Upper lobe of left lung (tissue), 6 donors: ENCODE measurements around the gene GAL. TPM values are rescaled to one million over a fixed set of nuclear protein-coding genes. Genes with fewer than 3 reads are reported as not detected.

Experiments
- ATAC-seq, 2 donors: fragments of 200-7000 bp; cut with Tn5 transposase; one replicate each; pipeline ENCODE4 v1.9.1; 2022; ENCODE audit warnings: mild to moderate bottlenecking in 2 of 2, moderate library complexity in 2 of 2; ENCODE audit not compliant: low FRiP score in 2 of 2
- DNase-seq, 2 donors: peaks; one replicate each; pipeline ENCODE4 v3.0.0-alpha.2; 2019 to 2020
- H3K27ac ChIP-seq, 4 donors: fragments of 200-600 bp; sonication (generic); one replicate each; pipeline ENCODE4 v1.5.1; 2016 to 2019
- H3K27me3 ChIP-seq, 4 donors: fragments of 200-600 bp; sonication (generic); one replicate each; pipeline ENCODE4 v1.5.1; 2017 to 2019
- H3K36me3 ChIP-seq, 4 donors: fragments of 200-600 bp; sonication (generic); one replicate each; pipeline ENCODE4 v1.5.1; 2016 to 2019
- H3K4me1 ChIP-seq, 4 donors: fragments of 200-600 bp; sonication (generic); one replicate each; pipeline ENCODE4 v1.5.1; 2018 to 2019
- H3K4me3 ChIP-seq, 4 donors: fragments of 200-600 bp; sonication (generic); one replicate each; pipeline ENCODE4 v1.5.1; 2017 to 2019; ENCODE audit warnings: mild to moderate bottlenecking in 2 of 4, moderate library complexity in 1 of 4
- H3K9me3 ChIP-seq, 4 donors: fragments of 200-600 bp; sonication (generic); one replicate each; pipeline ENCODE4 v1.5.1; 2018 to 2019
- CTCF ChIP-seq, 6 experiments: fragments of 450-650 bp in 4 of 6; fragments of 200-600 bp in 2 of 6; sonication (generic) in 2 of 6; IDR thresholded peaks; one replicate each; pipeline ENCODE4 v1.5.1; 2016 to 2019; ENCODE audit warnings: antibody characterized with exemption in 6 of 6
- EP300 ChIP-seq, 4 donors: sonication (generic); formaldehyde crosslinking; IDR thresholded peaks; one replicate each; pipeline ENCODE4 v1.5.1; 2017; ENCODE audit warnings: antibody characterized with exemption in 4 of 4, control low read depth in 2 of 4
- POLR2A ChIP-seq, 4 donors: fragments of 450-650 bp; IDR thresholded peaks; one replicate each; pipeline ENCODE4 v1.5.1; 2016 to 2017; ENCODE audit warnings: antibody characterized with exemption in 4 of 4, mild to moderate bottlenecking in 2 of 4
- POLR2AphosphoS5 ChIP-seq, 2 donors: sonication (generic); formaldehyde crosslinking; IDR thresholded peaks; one replicate each; pipeline ENCODE4 v1.5.1; 2017; ENCODE audit warnings: antibody characterized with exemption in 2 of 2
- WGBS, 2 donors: methylation state at CpG; one replicate each; pipeline ENCODE4 v1.1.5; 2017 to 2018; 5-methylcytosine and 5-hydroxymethylcytosine counted together
- total RNA-seq, 6 donors: library from RNA; depleted of rRNA in 4 of 6; stranded (reverse); fragments of >200 nt in 4 of 6; gene quantifications; one replicate each; pipeline versions ENCODE4 v1.1.0 to v1.2.1, GENCODE V29; 2016 to 2021
- donor health status: DM: no; HTN: no; CAD: no; lungs with moderate emphysema.
- donor health status: DM: no; HTN: yes; CAD: no; lungs with severe emphysema.

GAL gene
- total RNA-seq, 6 donors from 2014 or later, result 0.54 TPM; not detected in 4

GRCh38 chr11:68692871-68693483 is 8.6 kb downstream of the GAL start:
- no peaks in the 10 kb centered on the region for H3K4me1 ChIP-seq
- no peak overlapping the region for H3K4me3 ChIP-seq
- DNase-seq (no peak), ATAC-seq (peak in 1 of 2 donors; percentile 38)
- no peaks in the 10 kb centered on the region for H3K27me3 ChIP-seq
- TF ChIP-seq POLR2A (IDR thresholded peaks at IDR 0.05) (no peak), CTCF (IDR thresholded peaks at IDR 0.05) (no peak), POLR2AphosphoS5 (IDR thresholded peaks at IDR 0.05) (no peak), EP300 (IDR thresholded peaks at IDR 0.05) (no peak)
- no peaks in the 10 kb centered on the region for H3K36me3 ChIP-seq
- 81 to 86% methylated on average over 13 to 15 of the region's 15 CpGs for WGBS, 2 donors
- H3K9me3 ChIP-seq, result peaks cover 0 to 2% (median 0%) of the 10 kb centered on the region in 4 donors
- H3K27ac ChIP-seq, result no peak overlapping the region

GRCh38 chr11:68693484-68693882 is 9.1 kb downstream of the GAL start:
- DNase-seq, result no peak
- H3K27me3 ChIP-seq, result no peaks in the 10 kb centered on the region
- no peak for TF ChIP-seq EP300 (IDR thresholded peaks at IDR 0.05)
- TF ChIP-seq POLR2A (IDR thresholded peaks at IDR 0.05), result no peak
- no peak for TF ChIP-seq CTCF (IDR thresholded peaks at IDR 0.05)
- no peak for TF ChIP-seq POLR2AphosphoS5 (IDR thresholded peaks at IDR 0.05)
- H3K27ac ChIP-seq, result no peak overlapping the region
- H3K4me3 ChIP-seq, result no peak overlapping the region
- no peaks in the 10 kb centered on the region for H3K4me1 ChIP-seq
- H3K36me3 ChIP-seq, result no peaks in the 10 kb centered on the region
- no peak for ATAC-seq
- peaks cover 0 to 2% (median 0%) of the 10 kb centered on the region in 4 donors for H3K9me3 ChIP-seq
- 87 to 91% methylated on average over 5 to 10 of the region's 10 CpGs for WGBS, 2 donors

- Histone ChIP-seq H3K4me1 (no peaks in the 10 kb centered on the region), H3K4me3 (no peak overlapping the region)
- no peak for DNase-seq
These were observed 10.3 kb downstream of the GAL start for GRCh38 chr11:68694431-68695297.

GRCh38 chr11:68695531-68695930 is 11.2 kb downstream of the GAL start:
- WGBS, 2 donors, result 52 to 69% methylated on average over 2 of the region's 2 CpGs
- H3K27me3 ChIP-seq, result no peaks in the 10 kb centered on the region
- TF ChIP-seq CTCF (IDR thresholded peaks at IDR 0.05) (no peak), EP300 (IDR thresholded peaks at IDR 0.05) (no peak), POLR2AphosphoS5 (IDR thresholded peaks at IDR 0.05) (no peak), POLR2A (IDR thresholded peaks at IDR 0.05) (no peak)

More at GRCh38 chr11:68694431-68695297, 10.3 kb downstream of the GAL start:
- peaks cover 0 to 2% (median 0%) of the 10 kb centered on the region in 4 donors for H3K9me3 ChIP-seq
- no peak overlapping the region for H3K27ac ChIP-seq
- no peak for TF ChIP-seq POLR2AphosphoS5 (IDR thresholded peaks at IDR 0.05)
- no peak for TF ChIP-seq POLR2A (IDR thresholded peaks at IDR 0.05)
- TF ChIP-seq EP300 (IDR thresholded peaks at IDR 0.05), result no peak
- TF ChIP-seq CTCF (IDR thresholded peaks at IDR 0.05), result no peak
- H3K36me3 ChIP-seq, result no peaks in the 10 kb centered on the region
- no peak for ATAC-seq
- WGBS, 2 donors, result 81 to 82% methylated on average over 5 of the region's 5 CpGs
- no peaks in the 10 kb centered on the region for H3K27me3 ChIP-seq

More at GRCh38 chr11:68695531-68695930, 11.2 kb downstream of the GAL start:
- DNase-seq (no peak), ATAC-seq (no peak)
- H3K27ac ChIP-seq, result no peak overlapping the region
- no peak overlapping the region for H3K4me3 ChIP-seq
- H3K4me1 ChIP-seq, result no peaks in the 10 kb centered on the region
- H3K9me3 ChIP-seq, result peaks cover 0 to 2% (median 0%) of the 10 kb centered on the region in 4 donors
- no peaks in the 10 kb centered on the region for H3K36me3 ChIP-seq
